ENCODE measurements around the gene PPL. TPM values are rescaled to one million over a fixed set of nuclear protein-coding genes. Genes with fewer than 3 reads are reported as not detected.

Gene PPL
- polyA plus RNA-seq, 1 experiment = 0.56 TPM

DNA sequence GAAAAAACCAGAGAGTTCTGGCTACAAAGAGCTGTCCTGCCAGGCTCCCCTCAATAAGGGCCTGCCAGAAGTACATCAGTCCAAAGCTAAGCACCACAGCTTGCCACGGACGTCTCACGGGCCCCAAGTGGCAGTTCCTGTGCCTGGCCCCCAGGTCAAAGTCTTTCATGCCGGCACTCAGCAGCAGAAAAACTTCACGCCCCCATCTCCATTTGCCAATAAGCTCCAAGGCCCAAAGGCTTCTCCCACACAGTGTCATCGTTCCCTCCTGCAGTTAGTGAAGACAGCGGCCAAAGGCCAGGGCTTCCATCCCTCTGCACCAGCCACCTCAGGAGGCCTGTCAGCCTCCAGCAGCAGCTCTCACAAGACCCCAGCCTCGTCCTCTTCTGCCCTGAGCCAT is 62.3 kb downstream of the PPL start:
- ChIA-PET CTCF (interaction anchor here (0.8 to 1.6 kb wide), 3 partner anchors 10 to 81 kb away, joined by 3 to 4 read pairs (median 4); no protein-coding TSS in a partner anchor), POLR2A (no interaction called here)
- Histone ChIP-seq H3K4me3 (ENCODE audit: low read depth, low read length) (no peak overlapping the region), H3K36me3 (ENCODE audit: control insufficient read depth, insufficient read depth, low read length) (peaks cover 49% of the 10 kb centered on the region), H3K27me3 (ENCODE audit: control insufficient read depth, insufficient read depth, low read length) (no peaks in the 10 kb centered on the region)
- DNase-seq (ENCODE audit: low read depth) = no peak
- TF ChIP-seq, protein P1, sequence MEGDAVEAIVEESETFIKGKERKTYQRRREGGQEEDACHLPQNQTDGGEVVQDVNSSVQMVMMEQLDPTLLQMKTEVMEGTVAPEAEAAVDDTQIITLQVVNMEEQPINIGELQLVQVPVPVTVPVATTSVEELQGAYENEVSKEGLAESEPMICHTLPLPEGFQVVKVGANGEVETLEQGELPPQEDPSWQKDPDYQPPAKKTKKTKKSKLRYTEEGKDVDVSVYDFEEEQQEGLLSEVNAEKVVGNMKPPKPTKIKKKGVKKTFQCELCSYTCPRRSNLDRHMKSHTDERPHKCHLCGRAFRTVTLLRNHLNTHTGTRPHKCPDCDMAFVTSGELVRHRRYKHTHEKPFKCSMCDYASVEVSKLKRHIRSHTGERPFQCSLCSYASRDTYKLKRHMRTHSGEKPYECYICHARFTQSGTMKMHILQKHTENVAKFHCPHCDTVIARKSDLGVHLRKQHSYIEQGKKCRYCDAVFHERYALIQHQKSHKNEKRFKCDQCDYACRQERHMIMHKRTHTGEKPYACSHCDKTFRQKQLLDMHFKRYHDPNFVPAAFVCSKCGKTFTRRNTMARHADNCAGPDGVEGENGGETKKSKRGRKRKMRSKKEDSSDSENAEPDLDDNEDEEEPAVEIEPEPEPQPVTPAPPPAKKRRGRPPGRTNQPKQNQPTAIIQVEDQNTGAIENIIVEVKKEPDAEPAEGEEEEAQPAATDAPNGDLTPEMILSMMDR (IDR thresholded peaks at IDR 0.05; ENCODE audit: insufficient read depth, low read depth, low read length) = no peak

DNA sequence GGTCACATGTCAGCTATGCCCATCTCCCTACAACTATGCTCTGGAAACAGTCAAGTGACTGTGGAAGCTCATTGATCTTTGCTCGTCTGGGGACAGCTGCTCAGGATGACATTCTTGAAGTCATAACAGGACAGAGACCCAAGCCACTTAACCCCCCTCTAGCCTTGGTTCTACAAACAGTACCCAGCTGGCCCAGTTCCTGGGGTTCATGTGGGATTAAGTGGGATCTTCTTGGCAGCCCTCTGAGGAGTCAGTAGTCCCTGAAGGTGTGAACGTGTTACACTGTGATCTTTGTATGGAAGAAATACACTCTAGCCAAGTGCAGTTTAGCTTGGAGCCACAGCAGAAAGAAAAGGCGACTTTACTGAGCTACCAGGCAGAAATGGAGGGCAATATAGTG is 63.9 kb downstream of the PPL start:
- DNase-seq (ENCODE audit: low read depth) = no peak
- Histone ChIP-seq H3K36me3 (ENCODE audit: control insufficient read depth, insufficient read depth, low read length) (peaks cover 44% of the 10 kb centered on the region), H3K4me3 (ENCODE audit: low read depth, low read length) (no peak overlapping the region), H3K27me3 (ENCODE audit: control insufficient read depth, insufficient read depth, low read length) (no peaks in the 10 kb centered on the region)
- POLR2A ChIA-PET = no interaction called here
- CTCF ChIA-PET = interaction anchor here (1.8 kb wide), 1 partner anchor 15 kb away, joined by 5 read pairs; no protein-coding TSS in a partner anchor
- TF ChIP-seq, protein P1 (IDR thresholded peaks at IDR 0.05; ENCODE audit: insufficient read depth, low read depth, low read length) = no peak

DNA sequence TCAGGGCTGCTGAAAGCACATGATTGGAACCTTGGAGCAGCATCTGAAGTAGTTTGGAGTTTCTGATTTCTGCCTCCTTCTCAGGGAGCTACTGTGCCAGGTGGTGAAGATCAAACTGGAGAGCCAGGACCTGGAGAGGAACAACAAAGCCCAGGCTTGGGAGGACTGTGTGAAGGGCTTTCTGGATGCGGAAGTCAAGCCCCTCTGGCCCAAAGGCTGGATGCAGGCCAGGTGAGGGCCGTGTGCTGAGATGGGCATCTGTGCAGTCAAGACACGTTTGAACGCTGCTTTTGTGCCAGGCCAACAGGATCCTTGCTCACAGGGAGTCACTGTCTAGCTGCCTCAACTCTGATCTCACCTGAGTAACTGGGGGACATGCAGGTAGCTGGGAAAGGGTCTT is 65.9 kb downstream of the PPL start:
- POLR2A ChIA-PET = no interaction called here
- Histone ChIP-seq H3K4me3 (ENCODE audit: low read depth, low read length) (no peak overlapping the region), H3K27me3 (ENCODE audit: control insufficient read depth, insufficient read depth, low read length) (no peaks in the 10 kb centered on the region), H3K36me3 (ENCODE audit: control insufficient read depth, insufficient read depth, low read length) (peaks cover 33% of the 10 kb centered on the region)
- CTCF ChIA-PET = no interaction called here
- TF ChIP-seq, protein P1 (IDR thresholded peaks at IDR 0.05; ENCODE audit: insufficient read depth, low read depth, low read length) = no peak
- no peak for DNase-seq (ENCODE audit: low read depth)

DNA sequence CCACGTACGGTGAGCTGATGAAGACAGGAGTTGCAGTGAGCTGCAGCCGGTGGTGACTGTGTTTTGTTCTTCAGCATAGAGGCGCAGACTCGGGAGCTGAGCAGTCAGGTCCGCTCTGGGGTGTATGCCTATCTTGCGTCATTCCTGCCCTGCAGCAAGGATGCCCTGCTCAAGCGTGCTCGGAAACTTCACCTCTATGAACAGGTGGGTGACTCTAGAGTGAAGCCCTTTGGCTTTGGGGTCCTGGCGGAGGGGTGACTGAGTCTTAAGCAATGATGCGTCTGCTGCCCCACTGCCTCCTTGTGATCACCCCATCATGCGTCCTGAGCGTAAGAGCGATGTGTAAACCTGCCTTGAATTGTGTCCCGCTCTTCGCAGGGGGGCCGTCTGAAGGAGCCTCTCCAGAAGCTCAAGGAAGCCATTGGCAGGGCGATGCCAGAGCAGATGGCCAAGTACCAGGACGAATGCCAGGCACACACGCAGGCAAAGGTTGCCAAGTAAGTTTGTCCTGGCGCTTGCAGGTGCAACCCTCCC is 66.7 kb downstream of the PPL start:
- POLR2A ChIA-PET = no interaction called here
- CTCF ChIA-PET = no interaction called here
- Histone ChIP-seq H3K27me3 (ENCODE audit: control insufficient read depth, insufficient read depth, low read length) (no peaks in the 10 kb centered on the region), H3K4me3 (ENCODE audit: low read depth, low read length) (no peak overlapping the region), H3K36me3 (ENCODE audit: control insufficient read depth, insufficient read depth, low read length) (peaks cover 28% of the 10 kb centered on the region)
- DNase-seq (ENCODE audit: low read depth) = no peak
- TF ChIP-seq, protein P1 (IDR thresholded peaks at IDR 0.05; ENCODE audit: insufficient read depth, low read depth, low read length) = no peak

DNA sequence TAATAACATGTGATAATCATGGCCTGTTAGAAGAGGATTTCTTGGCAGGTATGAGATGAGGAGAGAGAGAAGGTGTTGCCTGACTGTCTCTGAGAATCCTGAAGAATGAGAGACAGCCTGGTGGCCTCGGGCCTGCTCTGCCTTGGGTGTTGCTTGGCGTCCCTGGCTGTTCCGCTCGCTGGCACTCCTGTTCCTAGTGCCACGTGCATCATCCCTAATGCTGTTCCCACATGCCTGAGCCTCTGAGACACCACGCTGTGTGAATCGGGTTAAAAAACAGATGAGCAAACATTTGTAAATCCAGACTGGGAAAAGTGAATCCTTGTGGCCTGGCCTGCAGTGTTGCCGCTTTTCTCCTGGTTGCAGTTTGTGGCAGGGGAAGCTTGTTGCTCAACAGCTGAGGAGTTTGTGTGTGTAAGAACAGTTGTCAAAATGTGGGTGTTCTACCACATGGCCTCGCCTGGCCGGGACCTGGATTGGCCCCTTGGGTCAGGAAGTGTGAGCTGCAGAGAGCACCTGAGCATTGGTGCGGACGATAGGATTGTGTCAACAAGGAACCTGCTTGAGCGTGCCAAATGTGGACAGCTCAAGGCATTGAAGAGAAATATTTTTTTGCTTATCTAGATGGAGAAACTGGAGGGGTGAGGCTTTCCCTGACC is 67.7 kb downstream of the PPL start:
- H3K4me3 ChIP-seq (ENCODE audit: low read depth, low read length) = no peak overlapping the region
- no peaks in the 10 kb centered on the region for H3K27me3 ChIP-seq (ENCODE audit: control insufficient read depth, insufficient read depth, low read length)
- DNase-seq (ENCODE audit: low read depth) = no peak
- ChIA-PET CTCF (no interaction called here), POLR2A (no interaction called here)
- TF ChIP-seq, protein P1 (IDR thresholded peaks at IDR 0.05; ENCODE audit: insufficient read depth, low read depth, low read length) = no peak
- H3K36me3 ChIP-seq (ENCODE audit: control insufficient read depth, insufficient read depth, low read length) = peaks cover 22% of the 10 kb centered on the region

Measured in BJ (cell line).